GM19043 (cell line): ENCODE results near the gene OR5B17.
"Not testable (repeated sequence)": the region's sequence is repeated elsewhere in the genome, so short reads cannot be mapped to it uniquely, and the experiment has no call there.

ENCODE experiments used
- ATAC-seq: cut with Tn5 transposase; IDR thresholded peaks from one replicate; pipeline ENCODE4 v1.9.1; 2021; ENCODE audit warnings: low read depth; ENCODE audit not compliant: unreplicated experiment

The OR5B17 gene

DNA sequence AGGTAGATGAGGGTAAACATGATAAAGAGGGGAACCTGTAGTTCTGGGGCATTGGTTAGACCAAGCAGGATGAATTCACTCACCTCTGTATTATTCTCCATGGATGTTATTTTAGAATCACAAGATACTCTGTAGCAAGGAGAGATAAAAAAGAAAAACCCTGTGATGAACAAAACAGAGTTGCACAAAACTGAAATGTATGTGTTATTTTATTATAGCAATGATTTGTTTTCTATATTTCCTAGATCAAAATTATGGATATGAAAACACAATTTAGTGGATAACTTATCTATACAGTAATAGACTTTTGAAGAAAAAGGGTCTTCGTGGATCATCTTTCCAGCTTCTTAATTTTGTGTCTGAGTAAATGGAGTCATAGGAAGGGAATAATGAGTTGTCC is at the start of gene OR5B17:
Gene OR5B17 (minus strand): TSS at position 101 of the 400 bp plus-strand sequence. CDS start 0 bp downstream, at position 101.
- no peak for ATAC-seq

DNA sequence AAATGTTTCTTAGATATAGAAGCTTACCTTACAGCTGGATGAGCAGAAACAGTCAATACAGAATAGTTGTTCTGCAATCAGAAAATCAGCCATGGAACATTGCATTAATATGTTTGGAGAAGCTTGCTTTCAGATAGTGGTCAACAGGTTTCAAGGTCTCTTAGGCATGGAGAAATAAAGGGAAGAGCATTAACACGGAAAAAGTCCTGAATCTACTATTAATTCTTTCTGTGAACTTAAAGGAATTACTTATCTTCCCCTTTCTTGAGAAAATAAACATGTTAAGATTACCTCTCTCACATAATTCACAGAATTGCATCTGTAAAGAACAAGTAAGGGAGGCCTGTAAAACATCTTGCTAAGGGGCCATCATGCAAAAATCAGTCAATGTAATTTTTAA is 47.9 kb upstream of the OR5B17 start, which contains the start of gene OR5B3:
Gene OR5B3 (minus strand): TSS at position 101 of the 400 bp plus-strand sequence. CDS start 3,465 bp downstream, outside the sequence.
- no peak for ATAC-seq

DNA sequence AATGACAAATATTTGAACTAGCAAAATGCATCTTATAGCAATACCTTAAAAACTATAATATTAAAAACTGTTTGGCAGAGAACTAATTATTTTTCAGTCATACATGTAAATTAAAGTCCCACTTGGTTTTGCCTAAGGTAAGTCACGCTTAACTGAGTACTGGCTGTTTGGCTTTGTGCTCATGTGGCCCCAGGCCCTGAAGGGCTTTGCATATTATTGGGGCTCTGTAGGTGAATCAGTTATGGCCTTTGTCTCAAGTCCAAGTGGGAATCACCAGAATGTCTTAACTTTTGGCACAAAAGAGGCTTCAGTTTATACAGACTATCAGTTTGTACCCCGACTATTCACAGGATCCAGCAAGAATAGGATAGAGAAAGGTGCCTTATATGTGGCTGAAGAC is 40.8 kb upstream of the OR5B17 start:
- not testable (repeated sequence) for ATAC-seq

DNA sequence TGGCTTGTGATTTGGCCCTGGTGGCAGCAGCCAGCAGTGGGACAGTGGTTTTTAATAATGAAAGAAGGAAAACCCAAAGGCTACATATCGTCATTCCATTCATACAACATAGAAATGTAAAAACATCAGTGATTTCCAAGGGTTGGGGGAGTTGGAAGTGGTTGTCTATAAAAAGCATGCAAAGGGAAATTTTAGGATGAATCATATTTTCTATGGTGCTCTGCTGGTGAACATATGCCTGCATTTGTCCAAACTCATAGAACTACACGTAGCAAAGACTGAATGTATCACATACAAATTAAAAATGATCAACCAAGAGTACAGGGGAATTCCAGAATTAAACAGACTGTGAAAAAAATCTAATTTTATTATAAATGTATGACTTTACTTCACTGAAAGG is 36.7 kb upstream of the OR5B17 start:
- no peak for ATAC-seq

DNA sequence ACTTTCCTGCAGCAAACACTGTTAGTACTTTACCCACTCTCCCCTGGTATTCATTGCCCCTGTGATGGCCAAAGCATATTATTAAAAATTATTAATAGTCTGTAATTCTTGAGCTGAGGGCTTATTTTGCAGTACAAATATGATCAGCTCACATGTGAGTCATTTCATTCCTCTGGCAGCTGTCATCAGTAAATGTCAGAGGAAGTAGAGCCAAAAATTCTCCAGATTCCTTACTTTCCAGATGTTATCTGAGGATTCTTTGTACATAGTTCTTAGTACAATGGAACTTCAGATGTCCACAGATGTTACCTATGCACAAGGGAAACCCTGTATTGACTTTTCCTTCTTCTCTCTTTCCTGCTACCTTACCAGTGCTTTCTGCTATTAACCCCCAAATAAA is 35.3 kb upstream of the OR5B17 start:
- no peak for ATAC-seq

DNA sequence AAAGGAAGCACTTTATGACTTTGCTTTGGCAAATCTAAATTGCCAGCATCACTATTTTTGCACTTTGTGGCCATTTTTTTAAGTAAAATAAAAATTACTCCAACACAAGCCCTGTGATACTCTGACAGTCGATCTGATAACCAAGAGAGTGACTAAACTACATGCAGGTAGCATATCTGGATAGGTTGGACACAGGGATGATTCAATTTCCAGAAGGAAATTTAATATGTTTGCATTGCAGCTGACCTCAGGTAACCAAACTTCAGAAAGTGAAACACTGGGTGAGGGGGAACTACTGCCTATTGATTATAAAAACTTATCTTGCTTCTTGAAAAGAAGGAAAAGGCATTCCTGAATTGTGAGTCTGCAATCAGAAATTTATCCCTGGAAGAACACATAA is 33.9 kb upstream of the OR5B17 start:
- ATAC-seq: no peak

DNA sequence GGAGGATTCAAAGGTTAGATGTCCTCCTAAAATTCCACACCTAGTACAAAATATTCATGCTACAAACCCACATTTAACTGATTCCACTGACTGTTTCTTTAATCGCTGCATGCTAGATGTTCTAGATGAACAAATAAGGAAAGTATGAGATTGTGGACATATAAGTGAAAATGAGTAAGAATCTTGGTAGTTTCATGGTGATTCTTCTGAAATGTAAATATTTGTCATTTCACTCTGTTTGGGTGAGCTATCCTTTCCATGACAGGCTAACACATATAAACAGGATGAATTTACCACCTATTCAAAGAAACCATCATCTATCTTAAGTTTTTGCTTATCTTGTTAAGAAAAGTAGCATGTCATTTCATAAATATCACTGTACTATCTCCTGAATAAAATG is 33.0 kb upstream of the OR5B17 start:
- ATAC-seq: no peak

DNA sequence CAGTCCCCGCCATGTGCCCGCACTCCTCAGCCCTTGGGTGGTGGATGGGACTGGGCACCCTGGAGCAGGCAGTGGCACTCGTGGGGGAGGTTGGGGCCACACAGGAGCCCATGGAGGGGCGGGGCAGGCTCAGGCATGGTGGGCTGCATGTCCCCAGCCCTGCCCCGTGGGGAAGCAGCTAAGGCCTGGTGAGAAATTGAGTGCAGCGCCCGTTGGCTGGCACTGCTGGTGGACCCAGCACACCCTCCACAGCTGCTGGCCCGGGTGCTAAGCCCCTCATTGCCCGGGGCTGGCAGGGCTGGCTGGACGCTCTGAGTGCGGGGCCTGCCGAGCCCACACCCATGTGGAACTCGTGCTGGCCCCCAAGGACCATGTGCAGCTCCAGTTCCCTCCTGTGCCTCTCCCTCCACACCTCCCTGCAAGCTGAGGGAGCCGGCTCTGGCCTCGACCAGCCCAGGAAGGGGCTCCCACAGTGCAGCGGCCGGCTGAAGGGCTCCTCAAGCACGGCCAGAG is 31.7 kb upstream of the OR5B17 start:
- no peak for ATAC-seq

DNA sequence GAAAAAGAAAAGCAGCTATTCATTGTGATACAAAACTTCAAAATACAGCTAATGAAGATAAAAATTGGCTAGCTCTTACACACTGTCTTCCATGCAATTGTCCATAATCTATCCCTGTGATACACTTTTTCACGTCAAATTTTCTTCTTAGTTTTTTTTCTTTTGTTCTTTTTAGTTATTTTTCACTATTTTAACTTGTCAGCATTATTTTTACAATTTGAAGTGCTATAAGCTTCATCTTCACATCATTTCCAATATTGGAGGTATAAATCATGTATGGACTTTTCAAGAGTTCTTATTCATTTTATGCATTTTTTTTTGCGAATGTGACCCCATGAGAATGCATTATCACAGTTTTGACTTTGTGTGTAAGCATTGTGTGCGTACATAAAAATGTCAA is 4.1 kb downstream of the OR5B17 start:
- ATAC-seq: no peak

DNA sequence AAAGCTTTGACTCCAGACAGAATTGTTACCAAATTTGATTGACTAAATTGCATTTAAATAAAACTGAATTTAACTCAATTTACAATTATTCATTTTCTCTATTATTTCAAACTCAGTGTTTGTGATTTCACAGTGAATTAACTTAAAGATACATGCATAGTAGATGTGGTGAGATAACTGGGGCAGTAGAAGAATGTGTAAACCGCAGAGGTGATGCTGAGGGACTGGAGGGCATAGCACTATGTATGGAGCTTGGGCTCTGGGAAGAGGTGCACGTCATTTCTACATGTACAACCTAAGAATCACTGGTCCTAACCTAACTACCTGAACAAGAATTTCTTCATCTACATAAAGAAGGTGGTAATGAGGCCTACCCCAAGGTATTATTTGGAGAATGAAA is 13.7 kb downstream of the OR5B17 start:
- no peak for ATAC-seq

DNA sequence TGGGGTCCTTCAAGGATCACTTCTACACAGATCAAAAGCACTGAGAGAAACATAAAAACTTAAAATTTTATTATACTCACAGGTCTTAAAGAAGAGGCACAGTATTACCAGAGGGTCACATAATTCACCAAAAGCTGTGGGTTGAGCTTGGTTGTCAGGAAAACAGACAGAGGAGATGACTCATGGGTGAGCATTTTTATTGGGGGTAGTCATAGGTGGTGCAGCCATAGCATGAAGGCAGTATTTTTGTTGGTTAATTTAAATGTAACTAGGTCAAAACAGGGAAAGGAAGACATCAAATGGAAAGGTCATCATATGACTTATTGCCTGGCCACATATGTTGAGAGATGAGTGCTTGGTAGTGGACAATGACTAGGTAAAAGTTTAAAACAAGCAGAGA is 24.2 kb downstream of the OR5B17 start:
- no peak for ATAC-seq

DNA sequence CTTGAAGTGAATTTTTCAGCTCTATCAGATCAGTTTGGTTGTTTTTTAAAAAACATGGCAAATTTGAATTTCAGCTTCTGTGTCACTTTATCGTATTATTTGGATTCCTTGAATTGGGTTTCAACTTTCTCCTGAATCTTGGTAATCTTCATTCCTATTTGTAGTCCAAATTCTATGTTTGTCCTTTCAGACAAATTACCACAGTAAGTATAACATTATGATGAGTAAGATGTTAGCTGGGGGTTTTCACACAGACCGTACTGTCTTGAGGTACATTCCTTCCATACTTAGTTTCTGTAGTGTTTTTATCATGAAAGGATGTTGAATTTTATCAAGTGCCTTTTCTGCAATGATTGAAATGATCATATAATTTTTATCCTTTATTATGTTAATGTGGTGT is 28.0 kb downstream of the OR5B17 start:
- no peak for ATAC-seq

DNA sequence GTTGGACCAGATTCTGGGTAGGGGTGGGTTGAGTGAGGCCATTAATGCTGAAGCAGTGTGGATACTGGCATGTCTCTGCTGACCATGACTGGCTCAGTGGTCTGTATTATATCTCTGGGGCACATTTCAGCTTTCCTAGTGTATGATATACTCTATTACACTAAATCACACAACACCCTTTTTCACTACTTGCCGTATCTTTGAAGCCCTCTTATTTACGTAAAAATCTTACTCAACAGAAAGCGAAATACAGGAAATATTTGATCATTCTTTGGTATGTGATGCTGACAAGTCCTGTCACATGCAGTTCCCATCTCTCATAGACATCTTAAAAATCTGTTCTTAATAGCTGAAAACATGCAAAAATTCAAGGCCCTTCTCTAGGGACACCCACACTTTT is 40.3 kb downstream of the OR5B17 start:
- ATAC-seq: no peak

DNA sequence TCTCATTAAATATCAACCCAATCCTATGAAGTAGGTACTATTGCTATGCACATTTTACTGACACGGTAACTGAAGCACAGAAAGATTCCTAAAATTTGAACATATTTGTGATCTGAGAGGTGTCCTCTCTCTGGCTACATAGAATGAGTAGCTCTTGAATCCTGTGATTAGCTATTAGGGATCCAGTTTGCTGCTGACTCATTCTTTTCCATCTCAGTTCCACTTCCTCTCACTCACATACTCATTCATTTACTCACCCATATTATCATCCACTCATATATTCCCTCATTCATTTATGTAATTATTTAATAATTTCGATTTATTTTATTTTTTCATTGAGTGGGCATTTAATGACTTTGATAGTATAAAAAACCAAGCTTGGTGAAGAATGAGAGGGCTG is 42.7 kb downstream of the OR5B17 start:
- no peak for ATAC-seq
